ENCODE results near the gene ABCC11.

Gene ABCC11

DNA sequence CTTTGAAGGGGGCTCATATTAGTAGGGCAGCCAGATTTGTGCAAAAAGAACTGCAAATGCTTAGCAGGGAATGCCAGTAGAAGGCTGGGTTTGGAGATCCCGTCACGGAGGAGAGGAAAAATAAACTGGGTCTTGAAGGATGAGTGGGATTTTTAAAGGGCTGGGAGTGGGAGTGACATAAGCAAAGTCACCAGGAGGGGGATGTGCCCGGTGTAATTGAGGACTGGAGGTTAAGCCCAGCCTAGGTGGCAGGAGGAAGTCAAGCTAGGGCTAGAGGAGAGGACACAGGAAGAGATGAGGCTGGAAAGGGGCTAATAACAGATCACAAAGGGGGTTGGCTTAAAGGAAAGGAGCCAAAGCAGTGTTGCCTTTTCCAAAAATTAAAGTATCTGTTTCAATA lies 26.4 kb downstream of the ABCC11 start:
- DNase-seq (ENCODE audit: low read depth): no peak
- no peak for TF ChIP-seq CTCF (conservative IDR thresholded peaks at IDR 0.05; ENCODE audit: low read depth, low read length)
- H3K4me3 ChIP-seq (ENCODE audit: low read depth, low read length): no peak overlapping the region

GRCh38 chr16:48218473-48218872 lies 28.9 kb downstream of the ABCC11 start:
- no peak for TF ChIP-seq CTCF (conservative IDR thresholded peaks at IDR 0.05; ENCODE audit: low read depth, low read length)
- DNase-seq (ENCODE audit: low read depth): no peak

GRCh38 chr16:48217708-48218107 lies 29.6 kb downstream of the ABCC11 start:
- TF ChIP-seq CTCF (conservative IDR thresholded peaks at IDR 0.05; ENCODE audit: low read depth, low read length): no peak
- peak; percentile 8 for DNase-seq (ENCODE audit: low read depth)
- H3K4me3 ChIP-seq (ENCODE audit: low read depth, low read length): no peak overlapping the region

More at GRCh38 chr16:48218473-48218872, 28.9 kb downstream of the ABCC11 start:
- no peak overlapping the region for H3K4me3 ChIP-seq (ENCODE audit: low read depth, low read length)

GRCh38 chr16:48215738-48216137 lies 31.6 kb downstream of the ABCC11 start:
- DNase-seq (ENCODE audit: low read depth): no peak
- no peak for TF ChIP-seq CTCF (conservative IDR thresholded peaks at IDR 0.05; ENCODE audit: low read depth, low read length)
- H3K4me3 ChIP-seq (ENCODE audit: low read depth, low read length): no peak overlapping the region

- no peak overlapping the region for H3K4me3 ChIP-seq (ENCODE audit: low read depth, low read length)
- no peak for TF ChIP-seq CTCF (conservative IDR thresholded peaks at IDR 0.05; ENCODE audit: low read depth, low read length)
- DNase-seq (ENCODE audit: low read depth): no peak
Observed at GRCh38 chr16:48212033-48212432, 35.3 kb downstream of the ABCC11 start.

- no peak overlapping the region for H3K4me3 ChIP-seq (ENCODE audit: low read depth, low read length)
- no peak for TF ChIP-seq CTCF (conservative IDR thresholded peaks at IDR 0.05; ENCODE audit: low read depth, low read length)
- DNase-seq (ENCODE audit: low read depth): no peak
Observed at GRCh38 chr16:48210747-48211146, 36.6 kb downstream of the ABCC11 start.

DNA sequence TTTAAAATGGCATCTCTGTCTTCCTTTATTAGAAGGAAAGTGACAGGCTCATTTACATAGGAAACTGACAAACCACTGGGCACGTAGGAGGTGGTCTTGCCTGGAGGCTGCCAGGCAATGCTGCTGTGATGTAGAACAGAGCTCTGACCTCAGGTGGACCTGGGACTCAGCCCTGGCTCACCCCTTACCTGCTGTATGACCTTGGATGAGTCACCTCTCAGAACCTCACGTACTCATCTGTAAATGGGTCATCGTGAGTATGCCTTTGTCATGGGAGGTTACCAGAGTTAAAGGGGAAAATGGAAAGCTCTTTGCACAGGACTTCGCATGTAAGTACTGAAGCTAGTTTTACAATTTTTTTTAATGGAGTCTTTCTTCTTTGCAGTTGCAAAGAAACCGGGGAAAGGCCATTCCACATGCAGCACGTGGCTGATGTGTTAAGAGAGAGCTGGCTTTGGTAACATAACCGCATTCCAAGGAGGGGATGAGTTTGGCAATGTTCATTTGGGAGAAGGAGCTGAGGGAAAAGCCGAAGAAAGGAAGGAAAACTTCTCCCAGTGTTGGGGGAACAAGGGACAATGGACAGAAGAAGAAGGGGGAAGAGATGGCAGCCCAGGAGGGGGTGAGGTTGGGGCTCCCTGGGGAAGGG lies 40.6 kb downstream of the ABCC11 start:
- TF ChIP-seq CTCF (conservative IDR thresholded peaks at IDR 0.05; ENCODE audit: low read depth, low read length): no peak
- H3K4me3 ChIP-seq (ENCODE audit: low read depth, low read length): no peak overlapping the region
- peak; percentile 7 for DNase-seq (ENCODE audit: low read depth)

All from choroid plexus epithelial cell (primary cell).